ENCODE data around the gene TNKS2. TPM values are rescaled to one million over a fixed set of nuclear protein-coding genes. Genes with fewer than 3 reads are reported as not detected.

TNKS2 gene
- polyA plus RNA-seq, 1 donor (not counting 4 experiments of a cell fraction or from before 2014, with no cell fraction given): 35.4 TPM

DNA sequence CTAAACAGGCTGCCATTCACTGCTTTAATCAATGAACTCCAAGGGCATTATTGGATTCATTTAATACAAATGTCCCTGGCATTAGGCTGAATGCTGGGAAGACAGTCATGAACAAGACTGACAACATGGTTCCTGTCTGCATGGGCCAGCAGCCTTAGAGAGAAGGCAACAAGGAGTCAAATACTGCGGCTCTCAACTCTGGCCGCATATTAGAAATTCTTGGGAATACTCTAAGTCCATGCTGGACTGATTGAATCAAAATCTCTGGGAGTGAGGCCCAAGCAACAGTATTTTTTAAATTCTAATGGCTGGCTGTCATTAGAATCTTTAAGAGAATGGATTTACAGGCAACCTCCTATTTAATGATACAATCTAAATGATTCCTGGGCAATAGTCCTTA lies 76.9 kb downstream of the TNKS2 start:
- Histone ChIP-seq H3K9me3 (ENCODE audit: control insufficient read depth, low read depth, low read length) (no peaks in the 10 kb centered on the region), H3K4me3 (ENCODE audit: control insufficient read depth in 2 of 3, extremely low read depth in 1 of 3, insufficient read depth in 2 of 3, low read depth in 1 of 3, low read length in 3 of 3) (no peak overlapping the region), H2AFZ (ENCODE audit: control insufficient read depth, low read length) (no peak overlapping the region), H3K9ac (ENCODE audit: control insufficient read depth, extremely low read depth, insufficient read depth, low read length) (no peak overlapping the region), H3K27me3 (ENCODE audit: control insufficient read depth, extremely low read depth, insufficient read depth, low read length) (no peaks in the 10 kb centered on the region), H3K4me1 (ENCODE audit: control insufficient read depth, extremely low read depth, insufficient read depth, low read length) (peaks cover 6% of the 10 kb centered on the region), H3K79me2 (ENCODE audit: control insufficient read depth, insufficient read depth, low read length) (no peaks in the 10 kb centered on the region), H3K4me2 (ENCODE audit: control insufficient read depth, extremely low read depth, insufficient read depth, low read depth, low read length) (no peak overlapping the region), H3K9me1 (ENCODE audit: control insufficient read depth, extremely low read depth, insufficient read depth, low read length) (no peaks in the 10 kb centered on the region), H4K20me1 (ENCODE audit: control insufficient read depth, extremely low read depth, insufficient read depth, low read length) (no peaks in the 10 kb centered on the region), H3K27ac (ENCODE audit: control insufficient read depth, insufficient read depth, low read length) (no peak overlapping the region), H3K36me3 (ENCODE audit: control insufficient read depth in 2 of 2, extremely low read depth in 1 of 2, insufficient read depth in 2 of 2, low read length in 2 of 2) (no peaks in the 10 kb centered on the region)
- DNase-seq (ENCODE audit: low read depth, low spot score) (no peak), FAIRE-seq (no peak)
- TF ChIP-seq EZH2 (IDR thresholded peaks at IDR 0.05; ENCODE audit: low read length): no peak
- TF ChIP-seq, protein P1, sequence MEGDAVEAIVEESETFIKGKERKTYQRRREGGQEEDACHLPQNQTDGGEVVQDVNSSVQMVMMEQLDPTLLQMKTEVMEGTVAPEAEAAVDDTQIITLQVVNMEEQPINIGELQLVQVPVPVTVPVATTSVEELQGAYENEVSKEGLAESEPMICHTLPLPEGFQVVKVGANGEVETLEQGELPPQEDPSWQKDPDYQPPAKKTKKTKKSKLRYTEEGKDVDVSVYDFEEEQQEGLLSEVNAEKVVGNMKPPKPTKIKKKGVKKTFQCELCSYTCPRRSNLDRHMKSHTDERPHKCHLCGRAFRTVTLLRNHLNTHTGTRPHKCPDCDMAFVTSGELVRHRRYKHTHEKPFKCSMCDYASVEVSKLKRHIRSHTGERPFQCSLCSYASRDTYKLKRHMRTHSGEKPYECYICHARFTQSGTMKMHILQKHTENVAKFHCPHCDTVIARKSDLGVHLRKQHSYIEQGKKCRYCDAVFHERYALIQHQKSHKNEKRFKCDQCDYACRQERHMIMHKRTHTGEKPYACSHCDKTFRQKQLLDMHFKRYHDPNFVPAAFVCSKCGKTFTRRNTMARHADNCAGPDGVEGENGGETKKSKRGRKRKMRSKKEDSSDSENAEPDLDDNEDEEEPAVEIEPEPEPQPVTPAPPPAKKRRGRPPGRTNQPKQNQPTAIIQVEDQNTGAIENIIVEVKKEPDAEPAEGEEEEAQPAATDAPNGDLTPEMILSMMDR (optimal IDR thresholded peaks at IDR 0.05 in 1 of 3, IDR thresholded peaks at IDR 0.05 in 1 of 3, conservative IDR thresholded peaks at IDR 0.05 in 1 of 3; ENCODE audit: extremely low read depth in 1 of 3, insufficient read depth in 2 of 3, low read length in 3 of 3): no peak
- dilution Hi-C loops (cut with MboI; ENCODE audit: extremely low pct_ligation_motif_present, low sequenced_read_pairs): no loop called here

DNA sequence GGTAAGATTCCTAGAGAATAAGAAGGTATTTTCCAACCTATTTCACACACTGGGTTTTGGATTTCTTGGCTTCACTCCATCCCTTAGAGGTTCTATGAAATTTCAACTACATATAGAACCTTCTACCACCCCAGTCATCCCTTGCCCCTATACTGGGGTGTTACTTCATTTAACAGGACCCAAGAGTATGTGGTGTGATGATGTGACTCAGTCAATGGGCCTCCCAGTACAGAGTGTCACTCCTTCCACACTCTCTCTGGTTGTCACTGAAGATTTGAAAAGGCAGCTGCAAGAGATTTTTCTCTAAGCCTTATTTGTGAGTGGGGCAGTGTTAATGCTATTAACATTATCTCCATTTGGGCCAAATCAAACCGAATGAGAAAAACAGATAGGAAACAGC lies 77.6 kb downstream of the TNKS2 start:
- Histone ChIP-seq H3K4me1 (ENCODE audit: control insufficient read depth, extremely low read depth, insufficient read depth, low read length) (peaks cover 11% of the 10 kb centered on the region), H4K20me1 (ENCODE audit: control insufficient read depth, extremely low read depth, insufficient read depth, low read length) (no peaks in the 10 kb centered on the region), H3K27ac (ENCODE audit: control insufficient read depth, insufficient read depth, low read length) (no peak overlapping the region), H3K4me3 (ENCODE audit: control insufficient read depth in 2 of 3, extremely low read depth in 1 of 3, insufficient read depth in 2 of 3, low read depth in 1 of 3, low read length in 3 of 3) (no peak overlapping the region), H3K9me3 (ENCODE audit: control insufficient read depth, low read depth, low read length) (no peaks in the 10 kb centered on the region), H3K9ac (ENCODE audit: control insufficient read depth, extremely low read depth, insufficient read depth, low read length) (no peak overlapping the region), H2AFZ (ENCODE audit: control insufficient read depth, low read length) (no peak overlapping the region), H3K9me1 (ENCODE audit: control insufficient read depth, extremely low read depth, insufficient read depth, low read length) (no peaks in the 10 kb centered on the region), H3K4me2 (ENCODE audit: control insufficient read depth, extremely low read depth, insufficient read depth, low read depth, low read length) (no peak overlapping the region), H3K27me3 (ENCODE audit: control insufficient read depth, extremely low read depth, insufficient read depth, low read length) (no peaks in the 10 kb centered on the region), H3K79me2 (ENCODE audit: control insufficient read depth, insufficient read depth, low read length) (no peaks in the 10 kb centered on the region), H3K36me3 (ENCODE audit: control insufficient read depth in 2 of 2, extremely low read depth in 1 of 2, insufficient read depth in 2 of 2, low read length in 2 of 2) (no peaks in the 10 kb centered on the region)
- TF ChIP-seq EZH2 (IDR thresholded peaks at IDR 0.05; ENCODE audit: low read length): no peak
- TF ChIP-seq, protein P1 (optimal IDR thresholded peaks at IDR 0.05 in 1 of 3, IDR thresholded peaks at IDR 0.05 in 1 of 3, conservative IDR thresholded peaks at IDR 0.05 in 1 of 3; ENCODE audit: extremely low read depth in 1 of 3, insufficient read depth in 2 of 3, low read length in 3 of 3): no peak
- FAIRE-seq (no peak), DNase-seq (ENCODE audit: low read depth, low spot score) (no peak)
- dilution Hi-C loops (cut with MboI; ENCODE audit: extremely low pct_ligation_motif_present, low sequenced_read_pairs): no loop called here

Measured in keratinocyte (primary cell).